Mucosa of descending colon (tissue), 3 donors: Measurements from ENCODE around the gene EFNB1. TPM values are rescaled to one million over a fixed set of nuclear protein-coding genes. Genes with fewer than 3 reads are reported as not detected.
A peak's percentile ranks its signal among the peaks of the same experiment; 100 is the strongest.
"Not testable (repeated sequence)": the region's sequence is repeated elsewhere in the genome, so short reads cannot be mapped to it uniquely, and the experiment has no call there.

Experiments
- ATAC-seq: fragments of 200-7000 bp; cut with Tn5 transposase; one replicate; pipeline ENCODE4 v1.9.1; 2020; ENCODE audit warnings: mild to moderate bottlenecking, moderate library complexity
- DNase-seq, 3 donors: peaks; one replicate each; pipeline ENCODE4 v3.0.0-alpha.2; 2020
- H3K36me3 ChIP-seq: fragments of 200-600 bp; one replicate; pipeline ENCODE4 v1.8.0; 2021; ENCODE audit warnings: low read depth, mild to moderate bottlenecking
- H3K4me1 ChIP-seq: fragments of 200-600 bp; one replicate; pipeline ENCODE4 v1.8.0; 2021; ENCODE audit warnings: low read depth, mild to moderate bottlenecking
- H3K4me3 ChIP-seq: fragments of 200-600 bp; one replicate; pipeline ENCODE4 v1.8.0; 2021; ENCODE audit warnings: mild to moderate bottlenecking
- H3K9me3 ChIP-seq: fragments of 200-600 bp; one replicate; pipeline ENCODE4 v1.8.0; 2021; ENCODE audit warnings: mild to moderate bottlenecking
- intact Hi-C, 2 donors: fragments of 100-400 bp; cut with DNase I in 1 of 2; cut with micrococcal nuclease in 1 of 2; formaldehyde crosslinking; loops; one replicate each; pipeline versions ENCODE4 v1.11.0 to v1.11.1; 2022; cut with DNase I, micrococcal nuclease
- long read RNA-seq, 2 donors: library from polyadenylated mRNA; unstranded; transcript quantifications; one replicate each; pipeline ENCODE4 v2.0.0, GENCODE V29; 2019 to 2021
- total RNA-seq, 3 donors: library from RNA; stranded (reverse); fragmentation: NEBNext Ultra II Directional in 2 of 3; extraction: Animal tissue kit (Norgen Biotek cat#: 25700) in 2 of 3; gene quantifications; one replicate each; pipeline versions ENCODE4 v1.2.1 to v1.2.4, GENCODE V29; 2021 to 2023
- TF ChIP-seq, protein P1 (sequence below): fragments of 200-600 bp; IDR thresholded peaks from one replicate; pipeline ENCODE4 v1.8.0; 2022; ENCODE audit warnings: antibody characterized with exemption, mild to moderate bottlenecking
- donor health status: DM: no; HTN: no; CAD: no; lungs with moderate emphysema.
- donor health status: DM: no; HTN: no; CAD: no.
- donor health status: DM: no; HTN: yes; CAD: no.

Gene EFNB1
- total RNA-seq = 10 to 100 TPM; 41.7 to 81.5 (median 66.3) TPM
- long read RNA-seq, donor 1, transcript EFNB1-201 (5 exons, 3,314 nt) = major isoform, 44 of 61 reads
- long read RNA-seq, donor 1, partial matches to known transcripts = 14 of 61 reads
- long read RNA-seq, donor 1, other reads (novel, unspliced or antisense) = 3 of 61 reads
- long read RNA-seq, donor 2, transcript EFNB1-201 (5 exons, 3,314 nt) = major isoform, 6 of 17 reads
- long read RNA-seq, donor 2, partial matches to known transcripts = 5 of 17 reads
- long read RNA-seq, donor 2, other reads (novel, unspliced or antisense) = 6 of 17 reads

DNA sequence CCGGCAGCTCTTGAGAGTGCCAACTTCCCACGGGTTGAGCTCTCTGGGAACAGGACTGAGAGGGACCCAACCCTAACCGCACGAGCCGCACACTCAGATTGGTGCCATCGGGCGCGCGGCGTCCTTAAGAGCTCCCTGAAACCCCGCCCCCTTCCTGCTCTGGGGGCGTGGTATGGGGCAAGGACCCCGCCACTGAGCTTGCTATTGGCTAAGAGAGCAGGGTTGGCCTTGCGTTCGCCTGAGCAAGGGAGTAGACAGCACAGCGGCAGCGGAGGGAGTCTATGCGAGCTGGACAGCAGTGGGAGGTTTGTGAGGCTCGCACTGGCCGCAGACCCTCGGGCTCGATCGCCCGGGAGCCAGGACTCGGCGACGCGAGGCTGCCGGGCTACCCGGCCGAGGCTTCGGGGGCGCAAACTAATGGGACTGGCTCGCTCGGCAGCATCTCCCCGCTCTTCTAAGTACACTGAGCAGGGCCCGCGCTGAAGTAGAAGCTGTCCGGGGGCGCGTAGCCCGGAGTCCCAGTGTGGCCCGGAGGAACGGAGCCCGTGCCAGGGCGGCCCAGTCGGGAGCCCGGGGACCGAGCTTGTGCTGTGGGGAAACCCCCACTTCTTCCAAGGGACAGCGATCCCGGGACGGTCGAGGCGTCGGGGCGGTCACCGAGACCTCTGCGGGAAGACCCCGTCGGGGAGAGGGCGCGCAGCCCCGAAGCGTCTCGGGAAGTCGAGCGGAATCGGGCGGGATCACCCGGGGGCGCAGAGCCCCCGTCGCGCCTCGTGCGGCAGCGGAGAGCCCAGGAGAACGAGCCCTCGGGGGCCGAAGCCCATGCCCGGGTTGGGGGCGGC lies at the start of gene EFNB1:
Gene EFNB1 (plus strand): TSS at position 282 of the 842 bp plus-strand sequence. CDS start 756 bp downstream, outside the sequence.
- DNase-seq (peak; percentile 91 to 93 (median 93)), ATAC-seq (peak; percentile 86)
- H3K9me3 ChIP-seq = no peaks in the 10 kb centered on the region
- H3K4me1 ChIP-seq = peaks cover 8% of the 10 kb centered on the region
- TF ChIP-seq, protein P1, sequence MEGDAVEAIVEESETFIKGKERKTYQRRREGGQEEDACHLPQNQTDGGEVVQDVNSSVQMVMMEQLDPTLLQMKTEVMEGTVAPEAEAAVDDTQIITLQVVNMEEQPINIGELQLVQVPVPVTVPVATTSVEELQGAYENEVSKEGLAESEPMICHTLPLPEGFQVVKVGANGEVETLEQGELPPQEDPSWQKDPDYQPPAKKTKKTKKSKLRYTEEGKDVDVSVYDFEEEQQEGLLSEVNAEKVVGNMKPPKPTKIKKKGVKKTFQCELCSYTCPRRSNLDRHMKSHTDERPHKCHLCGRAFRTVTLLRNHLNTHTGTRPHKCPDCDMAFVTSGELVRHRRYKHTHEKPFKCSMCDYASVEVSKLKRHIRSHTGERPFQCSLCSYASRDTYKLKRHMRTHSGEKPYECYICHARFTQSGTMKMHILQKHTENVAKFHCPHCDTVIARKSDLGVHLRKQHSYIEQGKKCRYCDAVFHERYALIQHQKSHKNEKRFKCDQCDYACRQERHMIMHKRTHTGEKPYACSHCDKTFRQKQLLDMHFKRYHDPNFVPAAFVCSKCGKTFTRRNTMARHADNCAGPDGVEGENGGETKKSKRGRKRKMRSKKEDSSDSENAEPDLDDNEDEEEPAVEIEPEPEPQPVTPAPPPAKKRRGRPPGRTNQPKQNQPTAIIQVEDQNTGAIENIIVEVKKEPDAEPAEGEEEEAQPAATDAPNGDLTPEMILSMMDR = no peak
- intact Hi-C loops = loop anchor here (5.0 to 10.0 kb wide), 3 partner anchors 233 to 456 kb away; no protein-coding TSS in a partner anchor
- no peaks in the 10 kb centered on the region for H3K36me3 ChIP-seq
- peak within 1 kb of the TSS; percentile 63 for H3K4me3 ChIP-seq

- H3K36me3 ChIP-seq, H3K9me3 ChIP-seq, H3K4me3 ChIP-seq, DNase-seq, ATAC-seq, intact Hi-C loops, H3K4me1 ChIP-seq: not testable (repeated sequence)
These were observed 47.5 kb upstream of the EFNB1 start for GRCh38 chrX:68781295-68781694.

DNA sequence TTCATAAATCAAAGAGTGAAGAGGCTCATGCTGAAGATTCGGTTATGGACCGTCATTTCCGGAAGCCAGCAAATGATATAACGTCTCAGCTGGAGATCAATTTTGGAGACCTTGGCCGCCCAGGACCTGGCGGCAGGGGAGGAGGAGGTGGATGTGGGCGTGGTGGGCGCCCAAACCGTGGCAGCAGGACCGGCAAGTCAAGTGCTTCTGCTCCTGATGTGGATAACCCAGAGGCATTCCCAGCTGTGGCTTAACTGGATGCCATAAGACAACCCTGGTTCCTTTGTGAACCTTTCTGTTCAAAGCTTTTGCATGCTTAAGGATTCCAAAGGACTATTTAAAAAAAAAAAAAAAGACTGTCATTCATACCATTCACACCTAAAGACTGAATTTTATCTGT lies 44.0 kb upstream of the EFNB1 start:
- no peaks in the 10 kb centered on the region for H3K4me1 ChIP-seq
- intact Hi-C loops = no loop called here
- no peak overlapping the region for H3K4me3 ChIP-seq
- DNase-seq = no peak
- no peaks in the 10 kb centered on the region for H3K36me3 ChIP-seq
- ATAC-seq = no peak
- H3K9me3 ChIP-seq = no peaks in the 10 kb centered on the region
- TF ChIP-seq, protein P1 = no peak

DNA sequence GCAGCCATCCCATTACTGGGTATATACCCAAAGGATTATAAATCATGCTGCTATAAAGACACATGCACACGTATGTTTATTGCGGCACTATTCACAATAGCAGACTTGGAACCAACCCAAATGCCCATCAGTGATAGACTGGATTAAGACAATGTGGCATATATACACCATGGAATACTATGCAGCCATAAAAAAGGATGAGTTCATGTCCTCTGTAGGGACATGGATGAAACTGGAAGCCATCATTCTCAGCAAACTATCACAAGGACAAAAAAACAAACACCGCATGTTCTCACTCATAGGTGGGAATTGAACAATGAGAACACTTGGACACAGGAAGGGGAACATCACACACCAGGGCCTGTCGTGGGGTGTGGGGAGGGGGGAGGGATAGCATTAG lies 42.2 kb upstream of the EFNB1 start:
- DNase-seq, ATAC-seq, H3K4me3 ChIP-seq, H3K4me1 ChIP-seq, intact Hi-C loops, H3K36me3 ChIP-seq, H3K9me3 ChIP-seq: not testable (repeated sequence)

DNA sequence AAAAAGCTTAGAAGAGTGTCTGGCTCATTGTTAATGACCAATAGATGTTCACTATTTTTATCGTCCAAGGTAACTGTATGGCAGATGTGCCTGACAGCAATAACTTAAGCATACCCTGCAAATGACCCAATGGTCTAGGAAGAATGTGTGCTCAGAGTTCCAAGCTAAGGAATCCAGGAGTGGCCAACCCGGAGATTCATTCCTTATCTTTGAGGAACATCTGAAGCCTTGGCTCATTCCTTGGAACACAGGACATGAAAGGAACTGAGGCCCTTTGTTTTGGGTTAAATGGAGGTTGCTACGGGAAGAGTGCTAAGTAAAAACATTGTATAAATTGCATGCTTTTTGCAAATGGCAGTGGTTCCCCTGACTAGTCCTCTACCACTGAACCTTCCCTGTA lies 38.9 kb upstream of the EFNB1 start:
- intact Hi-C loops = no loop called here
- ATAC-seq = no peak

DNA sequence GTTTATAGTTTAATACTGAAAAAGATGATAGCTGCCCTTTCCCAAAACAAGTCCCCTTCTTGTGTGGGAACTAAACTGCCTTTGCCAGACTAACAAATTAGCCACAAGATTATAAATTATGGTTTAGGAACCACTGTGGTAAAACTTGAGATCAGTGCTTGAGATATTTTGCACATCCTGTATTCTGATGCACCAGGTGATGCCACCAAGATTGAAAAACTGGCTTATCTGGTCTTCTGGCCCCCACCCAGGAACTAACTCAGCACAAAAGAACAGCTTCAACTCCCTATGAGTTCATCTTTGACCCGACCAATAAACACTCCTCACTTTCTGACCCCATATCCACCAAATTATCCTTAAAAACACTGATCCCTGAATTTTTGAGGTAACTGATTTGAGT lies 36.7 kb upstream of the EFNB1 start:
- H3K4me3 ChIP-seq = no peak overlapping the region
- no peak for ATAC-seq
- intact Hi-C loops = no loop called here

More for the DNA sequence above, 38.9 kb upstream of the EFNB1 start:
- TF ChIP-seq, protein P1 = no peak
- DNase-seq = no peak
- Histone ChIP-seq H3K36me3 (no peaks in the 10 kb centered on the region), H3K9me3 (no peaks in the 10 kb centered on the region), H3K4me1 (no peaks in the 10 kb centered on the region), H3K4me3 (no peak overlapping the region)

More for the DNA sequence above, 36.7 kb upstream of the EFNB1 start:
- H3K9me3 ChIP-seq = no peaks in the 10 kb centered on the region
- H3K36me3 ChIP-seq = no peaks in the 10 kb centered on the region
- TF ChIP-seq, protein P1 = no peak
- H3K4me1 ChIP-seq = no peaks in the 10 kb centered on the region
- DNase-seq = no peak
